ENCODE results near the gene SEPTIN7. TPM values are rescaled to one million over a fixed set of nuclear protein-coding genes. Genes with fewer than 3 reads are reported as not detected.
A peak's percentile ranks its signal among the peaks of the same experiment; 100 is the strongest.

The SEPTIN7 gene
- total and polyA plus RNA-seq, 3 donors from 2014 or later, result 137 to 194 (median 182) TPM

DNA sequence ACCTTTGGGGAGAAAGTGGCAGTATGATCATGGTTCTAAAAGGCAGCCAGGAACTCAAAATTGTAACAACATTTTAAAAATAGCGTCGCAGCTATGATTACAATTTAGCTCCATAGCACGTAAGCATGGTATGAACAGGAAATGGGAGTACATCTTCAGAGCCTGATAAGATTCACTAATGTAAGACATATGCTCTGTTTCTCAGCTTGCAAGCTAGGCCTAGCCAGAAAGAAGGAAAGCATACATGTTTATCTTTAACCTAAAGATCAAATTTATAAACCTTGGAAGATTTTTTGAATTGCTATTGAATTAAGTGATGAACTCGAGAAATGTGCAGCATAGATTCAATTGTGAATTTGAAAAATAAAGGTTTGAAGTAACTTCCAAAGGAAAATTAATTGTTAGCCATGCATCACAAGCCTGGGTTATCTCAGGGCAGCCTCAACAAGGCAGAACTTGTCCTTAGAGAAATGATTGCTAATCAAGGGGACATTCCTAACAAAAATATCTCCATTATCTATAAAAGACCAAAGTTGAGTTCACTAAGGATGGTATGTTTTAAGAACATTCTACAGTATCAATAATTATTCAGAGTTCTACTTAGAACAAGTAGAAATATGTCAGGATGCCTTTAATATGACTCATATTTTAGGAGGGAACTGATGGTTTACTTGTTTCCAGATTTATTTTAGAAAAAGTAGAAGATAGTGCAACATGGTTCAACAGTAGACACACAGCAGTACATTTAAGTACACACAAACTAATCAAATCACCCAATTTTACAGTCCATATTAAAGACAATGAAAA, 38.8 kb upstream of the SEPTIN7 start:
- intact Hi-C loops (cut with DNase I; ENCODE audit: low total_unique reads), result no loop called here
- no peak for DNase-seq
- Histone ChIP-seq H3K36me3 (ENCODE audit: low read depth, missing control alignments) (no peaks in the 10 kb centered on the region), H3K9me3 (no peaks in the 10 kb centered on the region), H3K4me1 (peaks cover 30% of the 10 kb centered on the region), H3K4me3 (no peak overlapping the region), H3K27me3 (no peaks in the 10 kb centered on the region), H3K27ac (peak overlapping the region; percentile 53 to 59)
- WGBS, 2 donors, result 20 to 38% methylated on average over 4 of the region's 4 CpGs
- TF ChIP-seq, protein P1, sequence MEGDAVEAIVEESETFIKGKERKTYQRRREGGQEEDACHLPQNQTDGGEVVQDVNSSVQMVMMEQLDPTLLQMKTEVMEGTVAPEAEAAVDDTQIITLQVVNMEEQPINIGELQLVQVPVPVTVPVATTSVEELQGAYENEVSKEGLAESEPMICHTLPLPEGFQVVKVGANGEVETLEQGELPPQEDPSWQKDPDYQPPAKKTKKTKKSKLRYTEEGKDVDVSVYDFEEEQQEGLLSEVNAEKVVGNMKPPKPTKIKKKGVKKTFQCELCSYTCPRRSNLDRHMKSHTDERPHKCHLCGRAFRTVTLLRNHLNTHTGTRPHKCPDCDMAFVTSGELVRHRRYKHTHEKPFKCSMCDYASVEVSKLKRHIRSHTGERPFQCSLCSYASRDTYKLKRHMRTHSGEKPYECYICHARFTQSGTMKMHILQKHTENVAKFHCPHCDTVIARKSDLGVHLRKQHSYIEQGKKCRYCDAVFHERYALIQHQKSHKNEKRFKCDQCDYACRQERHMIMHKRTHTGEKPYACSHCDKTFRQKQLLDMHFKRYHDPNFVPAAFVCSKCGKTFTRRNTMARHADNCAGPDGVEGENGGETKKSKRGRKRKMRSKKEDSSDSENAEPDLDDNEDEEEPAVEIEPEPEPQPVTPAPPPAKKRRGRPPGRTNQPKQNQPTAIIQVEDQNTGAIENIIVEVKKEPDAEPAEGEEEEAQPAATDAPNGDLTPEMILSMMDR (IDR thresholded peaks at IDR 0.05), result no peak
- TF ChIP-seq POLR2A (IDR thresholded peaks at IDR 0.05), result no peak

GRCh38 chr7:35762781-35763180, 38.1 kb upstream of the SEPTIN7 start:
- Histone ChIP-seq H3K4me3 (no peak overlapping the region), H3K36me3 (ENCODE audit: low read depth, missing control alignments) (no peaks in the 10 kb centered on the region), H3K27ac (peak overlapping the region; percentile 53 to 59), H3K4me1 (peaks cover 30% of the 10 kb centered on the region), H3K9me3 (no peaks in the 10 kb centered on the region), H3K27me3 (no peaks in the 10 kb centered on the region)
- intact Hi-C loops (cut with DNase I; ENCODE audit: low total_unique reads), result no loop called here
- no peak for DNase-seq
- no peak for TF ChIP-seq POLR2A (IDR thresholded peaks at IDR 0.05)
- TF ChIP-seq, protein P1 (IDR thresholded peaks at IDR 0.05), result no peak
- WGBS, 2 donors, result 24 to 46% methylated on average over 3 of the region's 3 CpGs

- Histone ChIP-seq H3K4me3 (no peak overlapping the region), H3K36me3 (ENCODE audit: low read depth, missing control alignments) (no peaks in the 10 kb centered on the region), H3K27ac (no peak overlapping the region), H3K9me3 (no peaks in the 10 kb centered on the region), H3K27me3 (no peaks in the 10 kb centered on the region), H3K4me1 (no peaks in the 10 kb centered on the region)
- DNase-seq, result no peak
- WGBS, 2 donors, result 91 to 99% methylated on average over 9 to 20 of the region's 20 CpGs
- TF ChIP-seq POLR2A (IDR thresholded peaks at IDR 0.05), result no peak
- TF ChIP-seq, protein P1 (IDR thresholded peaks at IDR 0.05), result no peak
- intact Hi-C loops (cut with DNase I; ENCODE audit: low total_unique reads), result no loop called here
These were observed 32.5 kb upstream of the SEPTIN7 start for GRCh38 chr7:35768346-35768745.

DNA sequence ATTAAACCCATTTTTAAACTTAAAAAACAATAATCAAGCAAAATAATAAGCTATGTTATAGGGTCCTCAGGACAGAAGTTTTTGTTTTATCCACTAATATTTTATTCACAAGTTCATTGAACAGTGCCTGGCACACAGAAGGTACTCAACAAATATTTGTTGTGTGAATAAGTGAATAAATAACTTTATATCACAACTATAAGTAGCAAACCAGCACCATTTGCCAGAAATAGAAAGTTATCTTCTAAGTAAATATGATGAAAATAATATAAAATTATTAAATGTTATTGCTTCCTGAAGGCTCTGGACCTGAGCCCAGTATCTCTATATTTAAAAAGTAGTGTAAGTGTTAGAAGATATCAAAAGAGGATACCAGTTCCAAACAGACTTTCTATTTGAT, 29.1 kb upstream of the SEPTIN7 start:
- no peaks in the 10 kb centered on the region for H3K36me3 ChIP-seq (ENCODE audit: low read depth, missing control alignments)
- TF ChIP-seq, protein P1 (IDR thresholded peaks at IDR 0.05), result no peak
- no peak for TF ChIP-seq POLR2A (IDR thresholded peaks at IDR 0.05)
- H3K9me3 ChIP-seq, result no peaks in the 10 kb centered on the region
- intact Hi-C loops (cut with DNase I; ENCODE audit: low total_unique reads), result no loop called here
- DNase-seq, result no peak
- H3K27me3 ChIP-seq, result no peaks in the 10 kb centered on the region
- H3K4me1 ChIP-seq, result no peaks in the 10 kb centered on the region
- no peak overlapping the region for H3K4me3 ChIP-seq
- no peak overlapping the region for H3K27ac ChIP-seq

- Histone ChIP-seq H3K27ac (no peak overlapping the region), H3K4me1 (no peaks in the 10 kb centered on the region), H3K36me3 (ENCODE audit: low read depth, missing control alignments) (no peaks in the 10 kb centered on the region), H3K9me3 (no peaks in the 10 kb centered on the region), H3K27me3 (no peaks in the 10 kb centered on the region), H3K4me3 (no peak overlapping the region)
- DNase-seq, result no peak
- TF ChIP-seq, protein P1 (IDR thresholded peaks at IDR 0.05), result no peak
- TF ChIP-seq POLR2A (IDR thresholded peaks at IDR 0.05), result no peak
- intact Hi-C loops (cut with DNase I; ENCODE audit: low total_unique reads), result no loop called here
- 87 to 93% methylated on average over 3 of the region's 3 CpGs for whole genome bisulfite sequencing, 2 donors
These were observed 26.9 kb upstream of the SEPTIN7 start for GRCh38 chr7:35773994-35774393.
